GM18858 (cell line): Measurements from ENCODE around the gene NRG2.

Experiments used
- ATAC-seq: cut with Tn5 transposase; IDR thresholded peaks from one replicate; pipeline ENCODE4 v1.9.1; 2021; ENCODE audit not compliant: unreplicated experiment

Gene NRG2

GRCh38 chr5:139951983-139952382, 91.1 kb downstream of the NRG2 start:
- ATAC-seq = no peak

GRCh38 chr5:139951296-139951924, 91.7 kb downstream of the NRG2 start:
- no peak for ATAC-seq

GRCh38 chr5:139950436-139950835, 92.7 kb downstream of the NRG2 start:
- ATAC-seq = no peak

GRCh38 chr5:139949710-139950109, 93.4 kb downstream of the NRG2 start:
- no peak for ATAC-seq

- ATAC-seq = no peak
Measured at GRCh38 chr5:139947727-139948126, 95.4 kb downstream of the NRG2 start.

GRCh38 chr5:139946440-139946839, 96.7 kb downstream of the NRG2 start:
- no peak for ATAC-seq

GRCh38 chr5:139946006-139946405, 97.1 kb downstream of the NRG2 start:
- ATAC-seq = no peak

GRCh38 chr5:139942243-139942642, 100.9 kb downstream of the NRG2 start:
- ATAC-seq = no peak

GRCh38 chr5:139930406-139930805, 112.7 kb downstream of the NRG2 start:
- ATAC-seq = no peak

- ATAC-seq = no peak
Measured at GRCh38 chr5:139926797-139927503, 116.1 kb downstream of the NRG2 start.

GRCh38 chr5:139925650-139926640, 117.2 kb downstream of the NRG2 start:
- no peak for ATAC-seq

- no peak for ATAC-seq
Measured at GRCh38 chr5:139925216-139925562, 117.9 kb downstream of the NRG2 start.

- ATAC-seq = no peak
Measured at GRCh38 chr5:139924294-139925215, 118.5 kb downstream of the NRG2 start.

GRCh38 chr5:139919308-139919707, 123.8 kb downstream of the NRG2 start:
- no peak for ATAC-seq

- no peak for ATAC-seq
Measured at GRCh38 chr5:139915834-139916233, 127.3 kb downstream of the NRG2 start.

- ATAC-seq = no peak
Measured at GRCh38 chr5:139915266-139915665, 127.8 kb downstream of the NRG2 start.

GRCh38 chr5:139914218-139914807, 128.8 kb downstream of the NRG2 start:
- no peak for ATAC-seq

- ATAC-seq = no peak
Measured at GRCh38 chr5:139912804-139913203, 130.3 kb downstream of the NRG2 start.

- ATAC-seq = no peak
Measured at GRCh38 chr5:139912158-139912557, 130.9 kb downstream of the NRG2 start.

GRCh38 chr5:139911425-139912120, 131.5 kb downstream of the NRG2 start:
- no peak for ATAC-seq
